ENCODE results near the gene MTFP1. TPM values are rescaled to one million over a fixed set of nuclear protein-coding genes. Genes with fewer than 3 reads are reported as not detected.

MTFP1 gene, protein sequence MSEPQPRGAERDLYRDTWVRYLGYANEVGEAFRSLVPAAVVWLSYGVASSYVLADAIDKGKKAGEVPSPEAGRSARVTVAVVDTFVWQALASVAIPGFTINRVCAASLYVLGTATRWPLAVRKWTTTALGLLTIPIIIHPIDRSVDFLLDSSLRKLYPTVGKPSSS
- 83.1 and 92.2 TPM in 2 replicates for total RNA-seq (2014; rRNA removed; shearing (Covaris generic))
- 60.5 and 77.8 TPM in 2 replicates for polyA plus RNA-seq (2015; cell fraction: cytosol; rRNA removed)
- 8.7 and 19.9 TPM in 2 replicates for polyA plus RNA-seq (2015; cell fraction: nucleus; rRNA removed)

DNA sequence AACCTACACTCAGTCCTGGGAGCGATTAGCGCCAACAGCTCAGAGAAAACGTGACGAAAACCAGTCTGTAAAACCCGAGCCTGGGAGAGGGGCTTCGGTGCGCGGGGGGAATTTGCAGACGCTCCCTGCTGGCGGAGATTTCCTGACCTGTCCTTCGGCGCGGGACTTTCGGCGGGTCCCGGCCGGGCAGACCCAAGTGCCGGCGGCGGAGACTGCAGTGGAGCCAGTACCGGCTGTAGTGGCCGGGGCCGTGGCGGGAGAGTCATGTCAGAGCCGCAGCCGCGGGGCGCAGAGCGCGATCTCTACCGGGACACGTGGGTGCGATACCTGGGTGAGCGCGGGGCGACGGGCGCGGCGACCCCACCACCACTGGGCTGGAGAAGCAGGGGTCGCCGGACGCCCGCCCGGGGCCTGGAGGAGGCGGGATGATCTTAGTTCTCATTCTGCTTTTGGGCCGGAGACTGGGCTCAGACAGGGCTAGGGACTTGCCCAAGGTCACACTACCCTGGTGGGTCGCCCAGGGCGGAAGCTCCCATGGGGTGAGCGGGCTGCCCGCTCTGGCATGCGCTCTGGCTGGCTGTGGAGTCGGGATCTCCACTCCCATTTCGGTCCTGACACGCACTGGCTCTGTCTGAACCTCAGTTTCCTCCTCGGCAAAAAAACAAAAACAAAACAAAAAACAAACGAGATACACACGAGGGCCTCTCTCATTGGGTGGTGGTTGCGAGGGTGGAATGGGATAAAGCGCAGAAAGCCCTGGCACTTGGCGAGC is at the start of gene MTFP1:
MTFP1 (plus strand) TSS at position 153 of the 772 bp plus-strand sequence; CDS start at position 265, 112 bp downstream.
- in situ Hi-C loops (cut with HindIII; ENCODE audit: low pct_unique_long_range_greater_than_20kb, low sequenced_read_pairs) = loop anchor here (10.0 kb wide), 1 partner anchor 101 kb away; the partner anchor contains the start of gene TBC1D10A
- DNase-seq (ENCODE audit: low read depth, low spot score) = peak; percentile 80

DNA sequence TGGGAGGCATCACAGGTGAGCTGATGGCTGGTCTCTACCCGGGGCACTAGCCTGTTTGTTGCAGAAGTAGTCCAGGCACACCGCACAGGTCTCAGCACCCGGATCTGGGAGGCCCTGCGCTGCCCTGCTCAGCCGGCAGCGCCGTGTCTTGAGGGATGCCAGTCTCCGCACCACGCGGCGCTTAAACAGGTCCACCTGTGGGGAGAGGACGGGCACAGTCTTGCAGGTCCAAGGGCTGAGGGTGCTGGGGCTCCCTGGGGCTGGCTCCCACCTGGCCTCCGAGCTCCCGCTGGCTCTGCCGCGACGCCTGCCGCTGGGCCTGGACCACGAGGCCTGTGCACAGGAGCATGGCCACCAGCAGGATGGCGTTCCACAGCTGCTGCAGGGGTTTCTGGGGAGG is 45.6 kb upstream of the MTFP1 start:
- no peak for DNase-seq (ENCODE audit: low read depth, low spot score)
- in situ Hi-C loops (cut with HindIII; ENCODE audit: low pct_unique_long_range_greater_than_20kb, low sequenced_read_pairs) = loop anchor here (25.0 kb wide), 1 partner anchor 93 kb away; the partner anchor contains the start of gene CASTOR1

DNA sequence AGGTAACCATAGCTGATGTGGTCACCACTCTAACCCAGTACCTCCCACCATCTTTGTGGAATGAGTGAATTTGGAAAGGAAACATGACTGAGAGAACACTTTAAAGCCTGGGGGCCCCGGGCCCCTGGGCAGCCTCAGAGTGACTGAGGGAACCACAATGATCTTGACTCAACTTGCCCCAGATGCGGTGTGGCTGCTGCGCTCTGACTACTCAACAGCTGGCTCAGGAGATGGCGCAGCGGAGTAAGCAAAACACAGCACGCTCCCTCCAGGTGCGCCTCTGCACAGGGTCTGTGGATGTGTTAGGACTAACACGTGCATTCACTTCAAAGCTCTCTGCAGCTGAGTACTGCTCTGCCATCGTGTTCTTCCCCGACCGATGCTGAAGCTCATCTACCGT is 44.3 kb upstream of the MTFP1 start:
- in situ Hi-C loops (cut with HindIII; ENCODE audit: low pct_unique_long_range_greater_than_20kb, low sequenced_read_pairs) = loop anchor here (25.0 kb wide), 1 partner anchor 94 kb away; the partner anchor contains the start of gene CASTOR1
- DNase-seq (ENCODE audit: low read depth, low spot score) = no peak

DNA sequence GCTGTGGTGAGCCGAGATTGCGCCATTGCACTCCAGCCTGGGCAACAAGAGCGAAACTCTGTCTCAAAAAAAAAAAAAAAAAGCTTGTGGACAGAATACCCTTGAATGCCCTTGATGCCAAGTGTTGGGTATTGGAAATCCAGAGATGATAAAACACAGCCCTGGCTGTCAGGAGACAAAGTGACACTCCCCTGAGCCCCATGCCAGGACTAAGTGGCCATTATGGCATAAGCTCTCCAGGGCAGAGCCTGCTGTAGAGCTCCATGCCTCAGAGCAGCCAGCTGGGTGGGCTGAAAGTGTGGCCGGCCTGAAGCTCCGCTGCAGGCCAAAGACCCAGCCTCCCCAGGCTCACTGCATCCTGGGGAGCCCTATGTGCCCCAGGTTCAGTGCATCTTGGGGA is 43.2 kb upstream of the MTFP1 start:
- in situ Hi-C loops (cut with HindIII; ENCODE audit: low pct_unique_long_range_greater_than_20kb, low sequenced_read_pairs) = loop anchor here (25.0 kb wide), 1 partner anchor 95 kb away; the partner anchor contains the start of gene CASTOR1

DNA sequence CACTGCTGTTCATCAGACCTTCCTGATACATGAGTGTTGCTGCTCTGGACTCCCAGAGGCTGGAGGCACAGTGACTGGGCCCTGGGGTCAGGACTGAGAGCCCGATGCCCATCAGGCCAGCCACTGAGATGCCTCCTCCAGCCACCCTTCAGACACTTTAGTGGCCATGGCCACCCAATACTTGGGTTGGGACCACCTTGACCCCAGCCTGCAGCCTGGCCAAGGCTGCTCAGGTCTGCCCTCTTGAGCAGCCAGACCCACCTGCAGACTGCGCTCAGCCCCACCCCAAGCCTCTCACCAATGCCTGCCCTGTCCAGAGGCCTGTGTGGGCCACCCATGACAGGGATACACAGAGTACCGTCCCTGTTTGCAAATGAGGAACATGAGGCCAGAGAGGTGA is 42.5 kb upstream of the MTFP1 start:
- DNase-seq (ENCODE audit: low read depth, low spot score) = no peak
- in situ Hi-C loops (cut with HindIII; ENCODE audit: low pct_unique_long_range_greater_than_20kb, low sequenced_read_pairs) = loop anchor here (25.0 kb wide), 1 partner anchor 96 kb away; the partner anchor contains the start of gene CASTOR1

More for the DNA sequence above, 43.2 kb upstream of the MTFP1 start:
- DNase-seq (ENCODE audit: low read depth, low spot score) = no peak

DNA sequence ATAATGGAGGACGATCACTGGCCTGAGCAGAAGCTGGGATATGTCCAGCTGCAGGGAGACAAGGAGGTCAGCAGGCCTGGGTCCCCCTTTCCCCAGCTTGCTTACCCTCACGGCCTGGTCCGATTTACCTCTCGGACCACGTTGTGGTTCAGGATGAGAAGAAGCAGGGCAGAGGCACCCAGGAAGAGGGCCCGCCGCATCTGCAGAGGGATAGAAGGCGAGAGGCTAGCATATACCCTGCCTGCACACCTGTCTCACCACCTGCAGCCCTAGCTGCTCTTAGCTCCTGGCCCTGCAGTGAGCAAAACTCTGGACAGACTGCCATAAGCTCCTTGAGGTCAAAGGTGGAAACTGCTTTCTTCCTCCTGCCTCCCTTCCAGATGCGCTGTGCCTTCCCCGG is 39.6 kb upstream of the MTFP1 start:
- in situ Hi-C loops (cut with HindIII; ENCODE audit: low pct_unique_long_range_greater_than_20kb, low sequenced_read_pairs) = loop anchor here (25.0 kb wide), 1 partner anchor 99 kb away; the partner anchor contains the start of gene CASTOR1
- no peak for DNase-seq (ENCODE audit: low read depth, low spot score)

DNA sequence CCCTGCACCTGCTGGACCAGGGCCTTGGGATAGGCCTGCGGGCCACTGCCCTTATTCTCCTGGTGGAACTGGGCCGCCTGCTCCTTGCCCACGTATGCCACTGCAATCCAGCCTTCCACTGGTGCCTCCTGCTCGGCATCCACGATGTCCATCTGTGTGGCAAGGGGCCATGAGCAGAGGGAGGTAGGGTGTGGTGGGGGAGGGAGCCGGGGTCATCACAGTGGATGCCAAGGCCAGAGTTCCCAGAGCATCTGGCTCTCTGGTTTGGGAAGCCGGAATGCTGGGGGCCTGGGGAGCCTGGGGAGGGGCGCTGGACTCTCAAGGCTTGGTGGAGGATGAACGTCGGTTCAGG is 39.0 kb upstream of the MTFP1 start:
- no peak for DNase-seq (ENCODE audit: low read depth, low spot score)
- in situ Hi-C loops (cut with HindIII; ENCODE audit: low pct_unique_long_range_greater_than_20kb, low sequenced_read_pairs) = loop anchor here (25.0 kb wide), 1 partner anchor 99 kb away; the partner anchor contains the start of gene CASTOR1

DNA sequence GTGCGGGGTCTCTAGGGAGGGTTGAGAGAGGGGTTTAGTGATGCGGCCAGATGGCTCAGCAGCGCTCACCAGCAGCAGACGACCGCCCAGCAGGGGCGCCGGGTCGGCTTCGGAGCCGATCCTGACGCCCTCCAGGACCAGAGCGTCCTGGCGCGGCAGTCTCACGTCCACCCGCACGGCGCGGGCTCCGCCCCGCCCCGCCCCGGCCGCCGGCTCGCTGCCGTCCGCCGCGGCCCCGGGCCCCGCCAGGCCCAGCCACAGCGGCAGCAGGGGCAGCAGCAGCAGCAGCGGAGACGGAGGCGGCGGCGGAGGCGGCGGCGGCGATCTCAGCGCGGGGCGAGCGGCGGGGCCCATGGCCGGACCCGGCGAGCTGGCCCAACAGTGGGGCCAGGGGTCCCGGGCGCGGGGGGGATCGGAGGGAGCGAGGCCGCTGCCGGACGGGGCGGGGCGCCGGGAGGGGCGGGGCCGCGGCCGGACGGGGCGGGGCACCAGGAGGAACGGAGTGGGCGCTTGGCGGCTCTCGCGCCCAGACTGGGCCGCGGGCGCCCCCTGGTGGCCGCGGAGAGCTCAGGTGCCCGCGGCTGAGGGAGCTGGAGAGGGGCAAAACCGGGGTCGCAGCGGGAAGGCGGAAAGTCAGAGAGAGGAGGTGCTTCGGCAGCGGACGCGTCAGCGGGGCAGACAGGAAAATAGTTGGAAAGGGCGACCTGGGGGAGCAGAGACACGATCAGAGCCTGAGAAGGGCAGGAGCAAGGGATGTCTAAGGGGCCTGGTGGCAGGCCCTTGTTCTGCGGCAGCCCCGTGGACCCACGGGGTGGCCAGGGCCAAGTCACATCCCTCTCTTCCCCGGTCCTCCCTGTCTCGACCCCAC is 38.4 kb upstream of the MTFP1 start, which contains the start of gene RNF215:
RNF215 (minus strand) TSS at position 452 of the 868 bp plus-strand sequence; CDS start at position 354, 98 bp downstream.
- in situ Hi-C loops (cut with HindIII; ENCODE audit: low pct_unique_long_range_greater_than_20kb, low sequenced_read_pairs) = loop anchor here (25.0 kb wide), 1 partner anchor 100 kb away; the partner anchor contains the start of gene CASTOR1

DNA sequence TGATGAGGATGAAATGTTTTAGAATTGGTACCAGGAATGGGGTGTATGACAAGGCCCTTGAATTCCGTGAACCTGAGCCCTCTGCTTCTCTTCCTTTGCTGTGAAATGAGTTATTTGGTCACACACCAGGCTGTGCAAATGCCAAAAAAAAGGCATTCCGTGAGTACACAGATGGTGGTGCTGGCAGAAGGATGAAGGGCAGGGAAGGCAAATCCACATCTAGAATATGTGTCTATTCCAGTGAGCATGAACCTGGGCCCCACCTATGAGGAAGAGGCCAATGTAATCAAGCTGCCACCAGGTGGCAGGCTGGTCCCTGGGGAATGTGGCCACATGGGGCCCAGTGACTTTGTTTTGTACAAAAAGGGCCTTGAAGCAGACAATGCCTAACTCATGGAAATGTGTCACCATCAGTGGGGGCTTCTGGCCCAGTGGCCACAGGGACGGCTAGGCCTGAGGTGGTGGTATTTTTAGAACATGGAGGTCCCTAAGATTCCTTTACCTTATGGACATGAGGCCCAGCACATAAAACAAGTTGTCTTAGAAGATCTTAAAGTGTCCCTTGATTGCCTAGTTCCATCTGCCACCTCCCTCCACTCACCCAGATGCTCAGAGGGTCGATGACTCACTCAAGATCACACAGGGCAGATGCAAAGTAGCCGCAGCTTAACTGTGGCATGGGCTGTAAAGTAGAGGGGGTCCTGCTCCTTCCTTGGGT is 34.4 kb upstream of the MTFP1 start:
- in situ Hi-C loops (cut with HindIII; ENCODE audit: low pct_unique_long_range_greater_than_20kb, low sequenced_read_pairs) = loop anchor here (25.0 kb wide), 1 partner anchor 104 kb away; the partner anchor contains the start of gene CASTOR1
- peak; percentile 68 for DNase-seq (ENCODE audit: low read depth, low spot score)

More for the DNA sequence above, 38.4 kb upstream of the MTFP1 start, which contains the start of gene RNF215:
- peak; percentile 80 for DNase-seq (ENCODE audit: low read depth, low spot score)

DNA sequence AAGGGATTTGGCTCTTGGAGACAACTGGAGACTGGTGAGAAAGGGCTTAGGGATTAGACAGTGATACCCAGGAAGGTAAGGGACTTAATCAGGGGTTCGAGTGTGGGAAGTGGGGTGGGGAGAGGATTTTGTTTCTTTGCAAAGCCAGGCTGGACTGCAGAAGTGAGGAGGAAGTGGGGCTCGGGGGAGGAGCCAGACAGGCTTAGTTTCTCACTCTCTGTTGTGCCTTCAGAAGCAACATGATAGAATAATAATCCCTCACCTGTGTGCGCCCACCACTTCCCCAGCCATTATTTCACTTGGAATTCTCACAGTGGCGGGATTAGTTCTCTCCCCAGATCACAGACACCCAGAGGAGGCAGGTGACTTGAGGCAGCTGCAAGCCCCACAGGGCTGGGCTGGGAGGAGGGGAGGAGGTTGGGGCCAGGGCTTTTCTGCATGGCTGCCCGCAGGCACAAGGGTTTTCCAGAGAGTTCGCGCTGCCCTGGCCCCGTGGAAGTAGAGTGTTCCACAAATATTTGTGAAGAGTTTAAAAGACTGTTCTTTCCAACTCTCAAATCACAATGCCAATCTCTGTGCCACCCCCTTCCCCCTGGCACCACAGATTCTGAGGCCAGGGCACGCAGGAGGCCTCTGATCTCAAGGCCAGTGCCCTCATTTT is 32.8 kb upstream of the MTFP1 start:
- no peak for DNase-seq (ENCODE audit: low read depth, low spot score)
- in situ Hi-C loops (cut with HindIII; ENCODE audit: low pct_unique_long_range_greater_than_20kb, low sequenced_read_pairs) = loop anchor here (25.0 kb wide), 1 partner anchor 105 kb away; the partner anchor contains the start of gene CASTOR1

DNA sequence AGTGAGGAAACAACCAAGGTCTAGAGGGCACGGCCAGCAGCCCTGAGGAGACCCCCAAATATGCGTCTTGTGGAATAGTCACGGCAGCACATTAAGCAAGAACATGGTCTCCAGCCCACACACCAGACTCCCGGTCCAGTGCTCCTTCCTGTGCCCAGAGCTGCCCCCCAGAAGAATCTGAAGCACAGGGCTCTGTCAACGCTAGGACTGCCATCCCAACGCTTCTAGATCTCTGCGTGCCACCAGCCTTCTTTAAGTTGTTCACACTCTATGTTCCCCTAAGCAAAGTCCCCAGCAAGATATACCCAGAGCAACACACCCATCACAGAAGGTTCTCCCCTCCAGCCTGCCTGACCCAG is 32.3 kb upstream of the MTFP1 start:
- in situ Hi-C loops (cut with HindIII; ENCODE audit: low pct_unique_long_range_greater_than_20kb, low sequenced_read_pairs) = loop anchor here (25.0 kb wide), 1 partner anchor 106 kb away; the partner anchor contains the start of gene CASTOR1
- no peak for DNase-seq (ENCODE audit: low read depth, low spot score)

DNA sequence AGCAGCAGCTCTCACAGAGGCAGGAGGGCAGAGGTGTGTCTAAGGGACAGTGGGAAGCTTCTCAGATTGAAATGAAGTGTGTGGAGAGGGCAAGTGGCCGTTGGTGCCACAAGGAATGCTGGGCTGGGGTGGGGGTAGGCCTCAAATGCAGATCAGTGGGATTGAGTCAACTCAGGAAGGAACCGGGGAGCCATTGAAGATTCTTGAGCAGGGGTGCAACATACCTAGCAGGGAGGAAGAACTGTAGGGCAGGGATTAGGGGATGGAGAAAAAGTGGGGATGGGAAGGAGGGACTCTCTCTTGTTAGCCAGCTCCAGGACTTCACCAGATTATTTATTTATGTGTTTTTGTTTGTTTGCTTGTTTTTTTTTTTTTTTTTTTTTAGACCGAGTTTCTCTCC is 31.7 kb upstream of the MTFP1 start:
- DNase-seq (ENCODE audit: low read depth, low spot score) = no peak
- in situ Hi-C loops (cut with HindIII; ENCODE audit: low pct_unique_long_range_greater_than_20kb, low sequenced_read_pairs) = loop anchor here (25.0 kb wide), 1 partner anchor 107 kb away; the partner anchor contains the start of gene CASTOR1

DNA sequence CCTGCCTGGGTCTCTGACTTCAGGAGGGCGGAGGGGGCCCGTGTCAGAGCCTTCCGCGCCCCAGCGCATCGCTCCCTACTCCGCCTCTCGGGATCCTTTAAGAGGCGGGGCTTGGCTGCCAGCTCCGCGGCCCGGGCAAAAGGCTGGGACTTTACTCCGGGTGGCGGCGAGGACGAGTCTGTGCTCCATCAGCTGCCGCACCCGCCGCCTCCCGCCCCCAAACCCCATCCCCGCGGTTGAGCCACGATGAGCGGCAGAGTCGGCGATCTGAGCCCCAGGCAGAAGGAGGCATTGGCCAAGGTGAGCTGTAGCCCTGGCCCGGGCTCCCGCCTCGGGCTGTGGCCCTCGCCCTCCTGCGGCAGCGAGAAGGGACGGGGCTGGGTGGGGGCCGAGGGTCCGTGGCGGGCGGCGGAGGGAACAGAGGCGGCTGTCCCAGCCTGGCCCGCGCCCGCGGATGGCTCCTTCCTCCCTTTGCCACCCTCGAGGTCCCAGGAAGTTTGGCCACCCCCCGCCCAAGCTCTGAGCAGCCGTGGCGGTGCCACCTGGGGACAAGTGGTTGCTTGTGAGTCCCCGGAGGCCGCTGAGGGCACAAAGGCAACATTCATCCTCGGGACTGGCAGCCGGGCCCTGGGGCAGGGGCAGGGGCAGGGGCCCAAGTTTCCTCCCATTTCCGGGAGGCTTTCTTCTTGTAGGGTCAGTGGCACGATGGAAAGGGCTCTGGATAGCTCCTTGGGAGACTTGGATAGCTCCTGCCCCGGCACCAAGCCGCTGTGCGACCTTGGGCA is 28.5 kb upstream of the MTFP1 start, which contains the start of gene SEC14L2:
SEC14L2 (plus strand) TSS at position 148 of the 785 bp plus-strand sequence; CDS start at position 247, 99 bp downstream.
- in situ Hi-C loops (cut with HindIII; ENCODE audit: low pct_unique_long_range_greater_than_20kb, low sequenced_read_pairs) = loop anchor here (25.0 kb wide), 1 partner anchor 110 kb away; the partner anchor contains the start of gene CASTOR1
- DNase-seq (ENCODE audit: low read depth, low spot score) = peak; percentile 53

DNA sequence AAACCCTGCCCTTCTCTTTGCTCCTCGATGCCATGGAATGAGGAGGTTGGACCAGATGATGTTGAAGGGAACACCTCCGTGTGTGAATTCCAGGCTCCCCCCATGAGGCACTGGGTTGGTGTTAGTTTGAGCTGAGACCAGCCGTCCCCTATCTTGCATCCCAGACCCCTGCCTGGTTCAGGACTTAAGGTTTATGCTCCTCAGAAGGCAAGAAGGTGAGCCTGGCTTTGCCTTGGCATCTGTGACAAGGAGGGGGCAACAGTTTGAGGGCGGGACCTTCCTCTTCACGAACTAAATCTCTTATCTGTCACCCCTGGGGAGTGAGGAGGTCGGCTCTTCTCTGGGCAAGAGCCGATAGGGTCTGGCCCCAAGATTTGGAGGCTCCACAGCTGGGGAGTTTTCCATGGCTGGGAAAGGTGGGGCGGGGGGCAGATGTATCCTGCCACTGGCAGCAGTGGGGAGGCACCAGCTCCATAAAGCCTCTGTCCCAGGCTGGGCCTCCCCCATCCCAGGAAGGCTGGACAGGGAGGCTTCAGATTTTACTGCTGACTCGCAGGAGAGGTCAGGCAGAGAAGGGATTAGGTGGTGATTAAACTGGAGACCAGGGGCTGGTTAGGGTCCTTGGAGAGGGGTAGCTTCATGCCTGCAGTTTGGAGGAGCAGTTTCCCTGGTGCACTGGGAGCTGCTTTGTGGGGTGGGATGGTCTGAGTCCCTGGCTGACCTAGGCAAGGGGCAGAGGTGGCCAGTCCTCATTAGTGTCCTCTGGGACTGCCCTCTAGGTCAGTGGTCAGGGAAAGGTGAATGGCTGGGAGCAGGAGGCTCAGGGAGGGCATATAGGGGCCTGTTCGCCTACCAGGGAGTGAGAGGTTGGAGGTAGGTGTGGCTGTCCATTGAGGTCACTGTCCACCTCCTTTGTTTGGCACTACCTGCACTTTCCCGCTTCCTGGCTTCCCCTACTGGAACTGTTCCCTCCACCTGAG is 27.6 kb upstream of the MTFP1 start:
- in situ Hi-C loops (cut with HindIII; ENCODE audit: low pct_unique_long_range_greater_than_20kb, low sequenced_read_pairs) = loop anchor here (25.0 kb wide), 1 partner anchor 111 kb away; the partner anchor contains the start of gene CASTOR1
- no peak for DNase-seq (ENCODE audit: low read depth, low spot score)

Measured in SK-MEL-5 (cell line).